Head of caudate nucleus (tissue), 42 donors: Measurements from ENCODE around the gene VILL.
"Not testable (repeated sequence)": the region's sequence is repeated elsewhere in the genome, so short reads cannot be mapped to it uniquely, and the experiment has no call there.

Experiments used
- DNase-seq, 42 donors: peaks; one replicate each; pipeline versions ENCODE4 v3.0.0 to v3.0.0-alpha.2; 2020 to 2021; ENCODE audit warnings: mixed read lengths in 7 of 42
- intact Hi-C: fragments of 100-400 bp; cut with DNase I; formaldehyde crosslinking; loops from one replicate; pipeline ENCODE4 v1.15.0; 2022

Gene VILL

DNA sequence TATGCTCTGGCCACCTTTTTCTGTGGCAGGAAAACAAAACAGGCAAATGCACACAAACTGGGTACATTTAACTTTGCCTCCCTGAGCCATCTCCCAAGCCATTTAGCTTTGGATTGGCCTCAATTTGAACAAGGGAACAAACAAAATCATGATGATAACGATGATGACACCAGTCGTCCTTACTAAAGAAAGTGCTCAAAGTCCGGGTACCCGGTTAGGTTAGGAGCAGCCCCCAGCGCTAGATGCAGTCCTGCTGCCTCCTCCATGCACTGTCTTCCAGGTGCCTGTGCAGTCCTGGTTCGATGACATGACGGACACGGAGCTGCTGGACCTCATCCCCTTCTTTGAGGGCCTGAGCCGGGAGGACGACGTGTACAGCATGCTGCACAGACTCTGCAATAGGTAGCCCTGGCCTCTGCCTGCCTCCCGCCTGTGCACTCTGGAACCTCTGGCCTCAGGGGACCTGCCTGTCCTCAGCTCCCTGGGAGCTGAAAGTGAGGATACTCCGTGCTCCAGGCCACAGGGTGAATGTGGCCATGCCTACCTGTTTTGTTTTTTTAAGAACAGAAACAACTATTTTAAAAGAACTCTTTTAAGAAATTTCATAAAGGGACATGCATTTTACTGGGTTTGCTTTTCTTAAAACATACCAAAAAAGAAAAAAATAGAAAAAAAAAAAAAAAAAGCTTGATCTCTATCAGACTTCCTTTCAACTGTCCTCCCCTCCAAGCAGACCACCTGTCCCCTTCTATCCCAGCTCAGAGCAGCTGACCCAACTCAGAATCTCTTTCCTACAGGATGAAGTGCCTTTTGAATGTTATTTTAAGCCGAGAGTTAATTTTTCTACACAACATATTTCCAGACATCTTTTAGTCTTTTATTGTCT is 9.9 kb upstream of the VILL start:
- intact Hi-C loops: no loop called here
- peak in 2 of 42 donors; percentile 11 to 19 for DNase-seq

DNA sequence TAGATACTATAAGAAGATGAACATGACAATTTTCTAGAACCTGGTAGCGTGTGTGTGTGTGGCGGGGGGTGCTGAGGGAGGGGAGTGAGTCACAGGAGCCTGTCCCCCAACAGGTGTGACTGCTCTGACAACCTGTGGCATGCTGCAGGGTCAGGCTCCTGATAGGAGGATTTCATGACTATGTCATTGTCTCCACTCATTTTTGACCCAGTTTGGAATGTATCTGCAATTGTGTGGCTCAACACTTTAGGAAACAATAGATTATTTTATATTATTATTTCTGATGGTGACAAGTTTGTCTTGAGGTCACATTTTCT is 9.3 kb upstream of the VILL start:
- peak in 1 of 42 donors; percentile 10 for DNase-seq
- intact Hi-C loops: no loop called here

DNA sequence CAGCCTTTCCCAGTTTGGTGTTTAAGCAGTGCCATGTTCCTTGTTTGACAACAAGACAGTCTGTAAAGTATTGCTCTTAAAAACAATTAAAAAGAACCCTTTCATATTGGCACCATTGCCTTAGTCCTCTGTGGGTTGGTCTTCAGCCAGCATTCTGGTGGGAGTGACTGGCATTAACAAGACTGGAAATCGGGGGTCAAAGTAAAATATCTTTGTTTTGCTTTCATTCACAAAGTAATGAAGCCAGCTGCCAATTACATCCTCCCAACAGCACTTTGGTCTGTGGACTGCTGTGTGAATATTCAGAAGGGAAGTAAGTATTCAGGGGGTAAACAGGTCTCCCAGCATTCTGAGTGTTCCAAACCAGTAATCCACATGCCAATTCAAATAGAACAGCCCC is 8.3 kb upstream of the VILL start:
- DNase-seq: peak in 1 of 42 donors; percentile 10
- intact Hi-C loops: no loop called here

DNA sequence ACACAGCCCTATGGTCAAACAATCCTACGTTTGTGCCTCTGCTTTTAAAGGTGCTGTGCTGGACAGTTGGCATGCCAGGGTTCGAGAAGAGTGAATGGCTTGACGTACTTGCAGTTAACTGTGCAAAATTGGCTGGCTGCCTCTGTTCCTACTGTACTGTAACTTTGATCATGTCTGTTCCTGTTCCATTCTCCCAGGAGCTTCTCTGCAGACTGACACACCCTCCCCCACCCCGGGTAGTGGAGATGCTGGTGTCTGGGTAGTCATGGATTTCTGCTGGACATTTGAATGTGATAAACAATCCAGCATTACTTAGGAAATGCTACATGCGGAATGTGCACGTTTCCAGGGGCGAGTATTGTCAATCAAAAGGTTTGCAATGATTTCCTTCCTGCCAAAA is 6.5 kb upstream of the VILL start:
- peak in 5 of 42 donors; percentile 15 to 35 (median 20) for DNase-seq
- intact Hi-C loops: no loop called here

DNA sequence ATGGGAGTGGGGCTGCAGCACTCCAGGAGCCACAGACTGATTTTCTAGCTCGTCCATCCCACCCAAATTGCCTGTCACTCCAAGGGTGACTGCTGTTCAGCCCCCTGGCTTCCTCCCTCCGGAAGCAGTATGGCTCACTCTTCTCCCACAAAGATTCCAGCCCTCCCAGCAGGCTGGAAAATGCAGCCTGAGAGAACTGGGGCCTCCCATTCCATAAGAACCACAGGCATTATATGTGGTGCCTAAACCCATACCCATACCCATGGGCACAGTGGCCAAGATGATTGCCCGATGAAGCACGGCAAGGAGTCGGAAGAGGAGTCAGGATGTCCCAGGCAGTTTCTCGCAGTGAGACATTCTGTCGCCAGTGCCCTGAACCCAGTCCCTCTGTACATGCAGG is 6.0 kb upstream of the VILL start:
- intact Hi-C loops: no loop called here
- DNase-seq: peak in 4 of 42 donors; percentile 15 to 23 (median 22)

DNA sequence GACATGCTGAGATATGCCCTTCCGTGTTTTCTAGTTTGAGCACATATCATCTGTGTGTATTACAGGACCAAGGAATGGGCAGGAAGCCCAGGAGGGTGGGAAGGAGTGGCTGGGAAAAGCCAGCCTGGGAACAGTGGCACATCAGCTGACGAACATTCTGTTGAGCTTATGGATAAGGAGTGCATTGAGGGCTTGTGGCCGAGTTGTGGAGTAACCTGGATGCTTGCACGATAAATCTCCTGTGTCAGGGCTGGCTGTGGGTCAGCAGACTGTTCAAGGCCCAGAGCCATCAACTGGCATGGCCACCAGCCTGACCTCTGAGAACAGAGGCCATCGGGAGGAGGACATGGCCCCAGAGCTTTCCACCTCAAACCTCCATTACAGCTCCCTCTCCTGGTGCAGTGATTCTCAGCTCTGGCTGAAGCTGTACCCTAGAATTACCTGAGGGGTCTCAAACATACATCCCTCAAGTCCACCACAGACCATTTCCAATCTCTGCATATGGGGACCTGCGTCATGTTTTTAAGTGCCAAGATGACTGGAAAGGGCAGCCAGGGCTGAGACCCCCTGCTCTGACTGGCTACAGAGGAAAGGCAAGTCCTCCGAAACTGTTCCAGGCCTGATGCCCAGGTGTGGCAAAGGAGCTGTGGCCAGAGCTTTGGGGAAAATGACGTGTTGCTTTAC is 4.8 kb upstream of the VILL start:
- peak in 6 of 42 donors; percentile 5 to 35 (median 12) for DNase-seq
- intact Hi-C loops: no loop called here

DNA sequence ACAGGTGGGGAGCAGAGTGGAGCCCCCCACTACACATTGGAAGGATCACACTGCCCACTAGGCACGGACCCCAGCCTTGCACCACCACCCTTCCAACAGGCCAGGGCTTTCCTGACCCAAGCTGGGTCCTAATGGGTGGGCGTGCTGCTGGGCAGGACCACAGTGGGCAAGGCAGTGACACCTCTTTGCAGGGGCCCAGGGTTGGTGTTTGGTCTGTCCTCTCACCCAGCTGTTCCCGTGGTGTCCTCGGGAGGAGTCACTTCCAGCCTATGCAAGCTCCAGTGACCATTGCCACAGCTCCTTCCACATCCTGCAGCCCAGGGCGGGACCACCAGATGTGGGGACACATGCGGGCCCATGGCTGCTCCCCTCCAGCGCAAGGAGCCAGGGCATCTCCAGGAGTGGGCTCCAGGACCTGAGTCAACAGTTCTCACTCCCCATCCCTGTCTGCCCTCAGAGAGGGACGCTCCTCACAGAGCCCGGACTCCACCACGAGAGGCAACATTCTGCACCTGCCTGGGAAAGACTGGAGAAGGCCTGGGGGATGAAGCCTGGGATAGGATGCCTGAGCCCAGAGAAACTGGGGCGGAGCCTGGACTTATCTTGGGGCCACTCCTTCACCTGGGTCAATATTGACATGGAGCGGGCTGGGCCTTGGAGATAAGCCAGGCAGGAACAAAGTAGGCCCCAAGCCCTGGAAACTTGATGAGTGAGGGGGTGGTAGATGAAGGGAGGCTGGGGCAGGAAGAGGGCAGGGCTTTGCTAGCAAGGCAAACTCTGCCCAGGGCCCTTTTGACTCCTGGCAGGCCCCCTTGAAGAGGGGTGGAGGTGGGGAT is 3.9 kb upstream of the VILL start:
- peak in 8 of 42 donors; percentile 4 to 35 (median 14) for DNase-seq

DNA sequence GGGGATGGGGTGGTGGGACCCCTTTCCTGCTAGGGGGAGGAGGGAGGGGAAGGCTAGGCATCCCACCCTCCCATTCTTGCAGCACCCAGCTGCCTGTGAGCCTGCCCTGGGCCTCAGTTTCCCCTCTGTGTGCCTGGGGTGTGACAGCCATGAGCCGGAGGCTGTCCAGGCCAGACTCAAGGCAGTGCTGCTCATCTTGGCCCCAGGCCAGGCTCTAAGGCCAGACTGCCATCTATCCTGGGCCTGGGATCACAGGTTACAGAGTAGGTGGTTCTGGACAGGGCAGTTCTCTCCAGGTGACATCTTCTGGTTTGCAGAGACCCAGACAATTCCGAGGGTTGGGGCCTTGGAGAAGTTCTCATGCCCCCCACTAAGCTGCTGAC is 3.3 kb upstream of the VILL start:
- intact Hi-C loops: no loop called here
- DNase-seq: peak in 5 of 42 donors; percentile 8 to 32 (median 18)

More for the DNA sequence above, 3.9 kb upstream of the VILL start:
- intact Hi-C loops: no loop called here

DNA sequence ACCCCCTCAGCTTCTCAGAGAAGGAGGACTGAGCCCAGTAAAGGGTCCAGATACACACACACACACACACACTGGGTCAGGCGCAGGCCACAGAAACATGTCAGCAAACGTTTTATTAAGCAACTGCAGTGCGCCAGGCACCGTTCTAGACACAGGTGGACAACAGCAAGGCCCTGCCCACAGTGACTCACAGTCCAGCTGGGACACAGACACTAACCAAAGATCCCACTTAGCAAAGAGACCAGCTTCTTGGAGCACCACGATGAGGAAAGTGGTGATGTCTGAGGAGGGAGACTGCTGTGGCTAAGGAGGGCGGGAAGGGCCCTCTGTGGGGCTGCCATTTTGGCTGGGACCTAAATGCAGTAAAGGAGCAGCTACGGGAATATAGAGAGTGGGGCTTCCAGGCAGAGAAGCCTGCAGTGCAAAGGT is 2.8 kb upstream of the VILL start:
- peak in 4 of 42 donors; percentile 6 to 26 (median 9) for DNase-seq
- intact Hi-C loops: no loop called here

DNA sequence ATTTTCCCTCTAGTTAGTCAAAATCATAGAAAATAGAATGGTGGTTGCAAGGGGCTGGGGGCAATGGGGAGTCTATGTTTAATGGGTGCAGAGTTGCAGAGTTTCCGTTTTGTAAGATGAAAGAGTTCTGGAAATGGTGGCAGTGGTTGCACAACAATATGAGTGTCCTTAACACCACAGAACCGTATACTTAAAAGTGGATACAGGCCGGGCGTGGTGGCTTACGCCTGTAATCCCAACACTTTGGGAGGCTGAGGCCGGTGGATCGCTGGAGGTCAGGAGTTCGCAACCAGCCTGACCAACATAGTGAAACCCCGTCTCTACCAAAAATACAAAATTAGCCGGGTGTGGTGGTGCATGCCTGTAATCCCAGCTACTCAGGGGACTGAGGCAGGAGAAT is 2.2 kb upstream of the VILL start:
- intact Hi-C loops: not testable (repeated sequence)

DNA sequence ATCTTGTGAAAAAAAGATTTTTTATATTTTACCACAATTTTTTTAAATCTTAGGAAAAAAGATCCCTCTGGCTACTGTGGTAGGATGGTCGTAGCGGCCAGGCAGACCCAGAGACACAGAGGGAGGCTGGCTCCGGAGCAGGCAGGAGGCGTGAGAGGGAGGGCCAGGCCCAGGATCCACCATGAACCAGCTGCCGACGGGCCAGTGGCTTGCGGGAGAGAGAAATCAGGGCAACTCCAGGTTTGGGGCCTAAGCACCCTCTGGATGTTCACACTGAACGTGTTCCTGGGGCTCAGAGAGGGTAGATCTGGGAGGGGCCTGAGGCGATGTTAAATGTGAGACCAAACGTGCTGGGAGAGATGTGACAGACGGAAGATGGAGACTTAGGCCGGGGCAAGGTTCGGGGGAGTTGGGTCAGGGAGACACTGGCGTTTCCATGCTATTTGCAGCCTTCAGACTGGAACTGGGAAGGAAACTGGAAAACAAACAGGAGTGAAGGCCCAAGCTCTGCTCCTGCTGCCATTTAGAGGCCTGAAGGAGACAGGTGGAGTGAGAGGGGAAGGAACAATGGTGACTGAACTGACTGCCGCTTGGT is 1.6 kb upstream of the VILL start:
- intact Hi-C loops: no loop called here
- peak in 5 of 42 donors; percentile 5 to 38 (median 26) for DNase-seq

More for the DNA sequence above, 2.2 kb upstream of the VILL start:
- DNase-seq: peak in 4 of 42 donors; percentile 10 to 39 (median 10)

DNA sequence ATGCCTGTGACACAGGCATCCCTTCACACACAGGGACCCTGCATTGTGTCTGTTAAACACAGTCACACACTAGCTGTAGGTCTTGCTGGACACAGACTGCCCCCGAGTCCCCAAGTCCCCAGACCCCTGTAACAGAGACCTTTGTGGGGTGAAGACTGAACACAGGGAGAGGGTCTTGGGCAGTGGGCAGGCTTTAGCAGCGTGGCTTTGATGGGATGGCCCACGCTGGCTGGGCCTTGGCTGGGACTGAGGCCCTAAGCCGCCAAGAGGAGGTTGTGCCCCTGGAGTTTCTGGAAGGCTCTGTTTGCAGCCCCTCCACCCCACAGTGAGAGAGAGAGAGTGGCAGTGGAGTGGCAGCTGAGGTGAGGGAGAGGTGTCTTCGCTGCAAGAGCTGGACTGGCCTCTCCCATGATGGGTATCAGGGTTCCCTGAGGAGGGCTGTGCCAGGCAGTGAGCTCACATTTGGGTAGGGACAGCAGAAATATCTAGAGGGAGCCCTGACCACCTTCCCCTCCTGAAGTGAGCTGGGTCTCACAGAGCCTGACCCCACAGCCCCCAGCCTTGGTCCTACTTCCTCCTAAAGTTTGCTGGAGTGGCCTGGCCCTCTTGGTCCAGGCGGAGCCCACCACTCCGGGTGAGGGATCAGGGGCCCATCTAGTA is 635 bp upstream of the VILL start:
- peak in 7 of 42 donors; percentile 4 to 29 (median 8) for DNase-seq
- intact Hi-C loops: no loop called here

DNA sequence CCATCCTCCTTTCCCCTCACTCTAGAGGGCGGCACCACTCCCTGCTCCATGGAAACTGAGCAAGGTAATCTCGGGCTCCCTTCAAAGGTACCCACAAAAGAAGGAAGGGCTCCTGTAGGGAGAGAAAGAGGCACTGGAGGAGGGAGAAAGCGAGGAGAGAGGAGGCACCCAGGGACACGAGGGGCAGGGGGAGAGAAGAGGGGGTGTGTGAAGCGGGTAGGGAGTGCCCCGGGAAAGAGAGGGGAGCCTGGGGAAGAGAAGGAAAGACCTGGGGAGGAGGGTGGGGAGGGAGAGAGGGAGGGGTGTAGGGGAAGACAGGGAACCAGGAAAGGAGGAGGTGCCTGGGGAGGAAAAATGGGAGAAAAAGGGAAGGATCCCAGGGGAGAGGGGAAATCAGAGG is 523 bp downstream of the VILL start:
- peak in 3 of 42 donors; percentile 2 to 16 (median 9) for DNase-seq
- intact Hi-C loops: no loop called here

DNA sequence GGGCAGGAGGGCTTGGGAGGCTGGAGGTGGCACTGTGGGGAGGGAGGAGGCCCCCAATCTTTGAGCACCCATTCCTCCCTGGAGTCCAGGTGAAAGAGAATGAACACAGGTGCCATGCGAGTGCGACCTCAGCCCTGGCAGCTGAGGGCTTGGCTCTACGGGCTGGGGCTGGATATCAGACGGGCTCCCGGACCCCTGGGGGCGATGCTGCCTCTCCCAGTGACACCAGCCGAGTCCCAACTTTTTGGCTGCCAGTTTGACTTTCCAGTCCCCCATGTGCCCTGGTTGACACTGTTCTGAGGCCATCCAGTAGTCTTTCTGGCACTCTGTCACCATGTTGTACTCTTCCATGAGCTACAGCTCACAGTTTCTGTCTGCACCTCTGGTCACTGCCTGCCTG is 1.2 kb downstream of the VILL start:
- intact Hi-C loops: no loop called here
- peak in 5 of 42 donors; percentile 3 to 26 (median 9) for DNase-seq

DNA sequence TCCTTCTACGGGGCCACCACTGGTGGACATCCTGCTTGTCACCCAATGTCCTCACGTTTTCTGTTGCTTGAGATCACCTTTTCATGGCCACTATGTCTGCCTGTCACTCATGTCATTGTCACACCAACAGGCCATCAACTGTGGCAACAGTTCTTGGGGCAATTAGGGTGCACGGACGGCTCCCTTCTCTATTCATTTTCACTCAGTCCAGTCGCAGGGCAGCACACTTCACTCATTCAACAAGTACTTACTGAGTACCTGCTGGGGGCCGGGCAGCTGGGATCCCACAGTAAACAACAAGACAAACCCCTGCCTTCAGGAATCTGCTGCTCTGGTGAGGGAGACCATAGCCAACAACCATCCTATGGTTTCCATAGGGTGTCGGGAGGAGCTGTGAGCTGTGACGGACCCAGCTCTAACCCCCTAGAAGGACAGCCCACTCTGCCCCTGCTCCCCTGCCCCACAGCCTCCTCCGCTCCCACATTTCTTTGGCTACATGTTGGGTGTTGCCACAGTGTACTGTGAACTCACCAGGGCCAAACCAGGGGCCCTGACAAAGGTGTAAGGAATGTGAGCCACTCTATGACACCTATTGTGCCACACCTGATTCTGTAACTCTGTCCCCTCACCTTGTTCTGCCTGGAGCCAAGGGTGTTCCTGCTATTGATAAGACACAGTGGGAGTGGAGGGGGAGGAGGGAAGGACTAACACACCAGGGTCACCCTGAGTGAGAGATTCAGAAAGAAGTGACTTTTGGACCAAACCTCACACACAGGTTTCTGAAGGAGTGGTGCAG is 1.9 kb downstream of the VILL start:
- DNase-seq: peak in 6 of 42 donors; percentile 3 to 27 (median 22)

DNA sequence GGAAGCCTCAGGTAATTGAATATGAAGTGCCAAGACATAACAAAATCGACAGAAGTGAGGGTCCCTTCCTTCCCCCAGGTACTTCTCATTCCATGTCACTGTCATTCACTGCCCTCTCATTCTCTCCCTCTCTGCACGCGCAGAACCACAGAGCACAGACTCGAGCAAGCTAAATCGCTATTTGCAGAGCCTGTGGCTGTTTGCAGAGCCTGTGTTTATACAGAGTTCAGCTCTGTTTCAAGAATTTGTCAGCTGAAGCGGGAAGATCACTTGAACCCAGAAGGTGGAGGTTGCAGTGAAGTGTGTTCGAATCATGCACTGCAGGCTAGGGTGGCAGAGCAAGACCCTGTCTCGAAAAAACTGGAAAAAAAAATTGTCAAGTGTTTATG is 2.5 kb downstream of the VILL start:
- peak in 6 of 42 donors; percentile 5 to 28 (median 12) for DNase-seq
- intact Hi-C loops: no loop called here

More for the DNA sequence above, 1.9 kb downstream of the VILL start:
- intact Hi-C loops: no loop called here

DNA sequence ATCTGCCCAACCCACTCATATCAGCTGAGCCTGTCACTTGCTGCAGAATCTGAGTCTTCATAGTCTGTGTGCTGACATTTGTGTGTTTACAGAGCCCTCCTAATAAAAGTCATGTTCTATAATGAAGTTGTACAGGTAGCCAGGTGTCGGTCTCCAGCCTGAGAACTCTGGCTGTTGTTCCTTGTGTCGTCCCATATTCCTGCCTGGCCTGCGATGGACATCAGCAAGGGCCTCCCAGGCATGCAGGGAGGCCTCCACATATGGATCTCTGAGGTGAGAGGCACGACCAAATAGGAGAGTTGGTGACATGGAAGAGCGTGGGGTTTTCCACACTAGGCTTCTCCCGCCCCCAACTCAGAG is 2.9 kb downstream of the VILL start:
- peak in 1 of 42 donors; percentile 3 for DNase-seq
- intact Hi-C loops: no loop called here
